Astrocyte (in vitro differentiated cells and primary cell): Measurements from ENCODE around the gene TRAPPC2.

ENCODE experiments used
- EZH2 ChIP-seq: IDR thresholded peaks from 2 replicates; pipeline ENCODE4 v1.6.1; 2012; ENCODE audit warnings: mild to moderate bottlenecking, low read length, inconsistent platforms; ENCODE audit not compliant: insufficient read depth
- TF ChIP-seq, protein P1 (sequence below): IDR thresholded peaks from 2 replicates; pipeline ENCODE4 v1.5.1; 2011; ENCODE audit warnings: low read depth, mild to moderate bottlenecking, inconsistent platforms, low read length, moderate library complexity; ENCODE audit not compliant: insufficient read depth

DNA sequence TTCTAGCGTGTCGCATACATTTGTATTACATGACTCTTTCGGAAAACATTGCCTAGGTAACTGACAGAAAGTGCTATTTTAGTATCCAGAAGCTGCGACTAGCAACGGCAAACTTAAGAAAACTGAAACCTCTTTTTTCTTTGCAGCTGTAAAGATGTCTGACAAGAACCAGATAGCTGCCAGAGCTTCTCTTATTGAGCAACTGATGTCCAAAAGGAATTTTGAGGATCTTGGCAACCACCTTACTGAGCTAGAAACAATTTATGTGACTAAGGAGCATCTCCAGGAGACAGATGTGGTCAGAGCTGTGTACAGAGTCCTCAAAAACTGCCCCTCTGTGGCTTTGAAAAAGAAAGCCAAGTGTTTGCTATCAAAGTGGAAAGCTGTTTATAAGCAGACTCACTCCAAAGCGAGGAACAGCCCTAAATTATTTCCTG lies 72.0 kb downstream of the TRAPPC2 start:
- TF ChIP-seq, protein P1, sequence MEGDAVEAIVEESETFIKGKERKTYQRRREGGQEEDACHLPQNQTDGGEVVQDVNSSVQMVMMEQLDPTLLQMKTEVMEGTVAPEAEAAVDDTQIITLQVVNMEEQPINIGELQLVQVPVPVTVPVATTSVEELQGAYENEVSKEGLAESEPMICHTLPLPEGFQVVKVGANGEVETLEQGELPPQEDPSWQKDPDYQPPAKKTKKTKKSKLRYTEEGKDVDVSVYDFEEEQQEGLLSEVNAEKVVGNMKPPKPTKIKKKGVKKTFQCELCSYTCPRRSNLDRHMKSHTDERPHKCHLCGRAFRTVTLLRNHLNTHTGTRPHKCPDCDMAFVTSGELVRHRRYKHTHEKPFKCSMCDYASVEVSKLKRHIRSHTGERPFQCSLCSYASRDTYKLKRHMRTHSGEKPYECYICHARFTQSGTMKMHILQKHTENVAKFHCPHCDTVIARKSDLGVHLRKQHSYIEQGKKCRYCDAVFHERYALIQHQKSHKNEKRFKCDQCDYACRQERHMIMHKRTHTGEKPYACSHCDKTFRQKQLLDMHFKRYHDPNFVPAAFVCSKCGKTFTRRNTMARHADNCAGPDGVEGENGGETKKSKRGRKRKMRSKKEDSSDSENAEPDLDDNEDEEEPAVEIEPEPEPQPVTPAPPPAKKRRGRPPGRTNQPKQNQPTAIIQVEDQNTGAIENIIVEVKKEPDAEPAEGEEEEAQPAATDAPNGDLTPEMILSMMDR = no peak
- TF ChIP-seq EZH2 = no peak
